Endothelial cell of umbilical vein (primary cell): ENCODE results near the gene ANXA4. TPM values are rescaled to one million over a fixed set of nuclear protein-coding genes. Genes with fewer than 3 reads are reported as not detected.

Experiments
- BruUV-seq: library from RNA; stranded (reverse); fragments of 400-500 nt; replicated peaks from 2 replicates; lab custom pipeline; 2021; lab: Mats Ljungman, UMichigan
- CTCF ChIA-PET: fragments of 300-600, 350-600 bp; sonication (Branson Sonifier 250); formaldehyde crosslinking; loops from one replicate; lab custom pipeline; 2021; ENCODE audit warnings: antibody characterized with exemption, inconsistent platforms; lab: Charles Lee
- POLR2A ChIA-PET: fragments of 300-600, 350-600 bp; sonication (Branson Sonifier 250); formaldehyde crosslinking; loops from one replicate; lab custom pipeline; 2021; ENCODE audit warnings: antibody characterized with exemption, inconsistent platforms; lab: Charles Lee
- DNase-seq: peaks from one replicate; pipeline ENCODE4 v3.0.0-alpha.2; 2011; ENCODE audit warnings: low read depth, low spot score
- FAIRE-seq: peaks from 2 replicates; lab custom pipeline; 2011; peaks lifted over from hg19 to GRCh38; lab: Jason Lieb, UNC
- H2AFZ ChIP-seq: 2 replicates; pipeline ENCODE4 v1.6.0; 2012; ENCODE audit warnings: low read depth, low read length, control low read depth, inconsistent platforms
- H3K27ac ChIP-seq: 2 replicates; pipeline ENCODE4 v1.5.1; 2011; ENCODE audit warnings: low read depth, mild to moderate bottlenecking, control low read depth, low read length, moderate library complexity; ENCODE audit not compliant: insufficient read depth
- H3K27me3 ChIP-seq, 2 experiments: 2 replicates each; pipeline versions ENCODE4 v1.6.0 to v1.6.1; 2011; ENCODE audit warnings: low read length in 2 of 2, mixed read lengths in 1 of 2; ENCODE audit not compliant: control insufficient read depth in 2 of 2, insufficient read depth in 2 of 2
- H3K36me3 ChIP-seq, 2 experiments: 2 replicates in 1 of 2; 3 replicates in 1 of 2; pipeline ENCODE4 v1.5.1; 2011; ENCODE audit warnings: low read length in 2 of 2, mild to moderate bottlenecking in 1 of 2, moderate library complexity in 1 of 2; ENCODE audit not compliant: control insufficient read depth in 2 of 2, insufficient read depth in 2 of 2; ENCODE audit errors: extremely low read depth in 1 of 2
- H3K4me1 ChIP-seq: 3 replicates; pipeline ENCODE4 v1.5.1; 2011; ENCODE audit warnings: mild to moderate bottlenecking, low read length; ENCODE audit not compliant: control insufficient read depth, insufficient read depth; ENCODE audit errors: extremely low read depth
- H3K4me2 ChIP-seq: 2 replicates; pipeline ENCODE4 v1.6.1; 2011; ENCODE audit warnings: low read length, control low read depth, mixed read lengths; ENCODE audit not compliant: insufficient read depth
- H3K4me3 ChIP-seq, 3 experiments: fragments of 200-600 bp in 1 of 3; sonication (generic), shearing (Covaris generic) in 1 of 3; replicated peaks in 1 of 3; 2 replicates each; pipeline ENCODE4 v1.5.1; 2011 to 2016; ENCODE audit warnings: control low read depth in 3 of 3, low read length in 3 of 3, mild to moderate bottlenecking in 2 of 3, inconsistent platforms in 1 of 3, low read depth in 1 of 3, moderate library complexity in 1 of 3; ENCODE audit not compliant: insufficient read depth in 1 of 3
- H3K79me2 ChIP-seq: 2 replicates; pipeline ENCODE4 v1.6.0; 2012; ENCODE audit warnings: low read length, inconsistent platforms; ENCODE audit not compliant: control insufficient read depth, insufficient read depth
- H3K9ac ChIP-seq: replicated peaks from 2 replicates; pipeline ENCODE3; 2011; ENCODE audit warnings: low read length, control low read depth; ENCODE audit not compliant: insufficient read depth; ENCODE audit errors: extremely low read depth
- H3K9me1 ChIP-seq: replicated peaks from 3 replicates; pipeline ENCODE4 v1.6.0; 2011; ENCODE audit warnings: mild to moderate bottlenecking, low read length; ENCODE audit not compliant: control insufficient read depth, insufficient read depth; ENCODE audit errors: extremely low read depth
- H3K9me3 ChIP-seq: replicated peaks from 2 replicates; pipeline ENCODE4 v1.5.1; 2012; ENCODE audit warnings: low read length, inconsistent platforms; ENCODE audit not compliant: control insufficient read depth, insufficient read depth
- H4K20me1 ChIP-seq: replicated peaks from 2 replicates; pipeline ENCODE3; 2011; ENCODE audit warnings: mild to moderate bottlenecking, low read length; ENCODE audit not compliant: control insufficient read depth, insufficient read depth; ENCODE audit errors: extremely low read depth
- CTCF ChIP-seq, 2 donors: IDR thresholded peaks; 1 replicate in 1 of 2; 2 replicates in 1 of 2; pipeline ENCODE4 v1.5.1; 2011; ENCODE audit warnings: low read length in 2 of 2, mild to moderate bottlenecking in 2 of 2, moderate library complexity in 2 of 2, control low read depth in 1 of 2, inconsistent platforms in 1 of 2, low read depth in 1 of 2; ENCODE audit not compliant: insufficient read depth in 1 of 2; ENCODE audit errors: extremely low read depth in 1 of 2
- EZH2 ChIP-seq: IDR thresholded peaks from 2 replicates; pipeline ENCODE4 v1.6.1; 2012; ENCODE audit warnings: borderline replicate concordance, low read depth, mild to moderate bottlenecking, moderate library complexity, low read length, inconsistent platforms; ENCODE audit not compliant: severe bottlenecking
- FOS ChIP-seq: IDR thresholded peaks from 2 replicates; pipeline ENCODE4 v1.6.1; 2011; ENCODE audit warnings: mild to moderate bottlenecking, low read length, moderate library complexity, borderline replicate concordance; ENCODE audit not compliant: insufficient read depth
- GATA2 ChIP-seq: IDR thresholded peaks from 2 replicates; pipeline ENCODE4 v1.7.0; 2011; ENCODE audit warnings: low read depth, mild to moderate bottlenecking, moderate library complexity, mixed read lengths, low read length; ENCODE audit not compliant: insufficient read length, insufficient read depth
- JUN ChIP-seq: IDR thresholded peaks from 2 replicates; pipeline ENCODE4 v1.6.1; 2011; ENCODE audit warnings: borderline replicate concordance, low read depth; ENCODE audit not compliant: insufficient read length, insufficient read depth
- MAX ChIP-seq: IDR thresholded peaks from 2 replicates; pipeline ENCODE4 v1.6.1; 2011; ENCODE audit not compliant: insufficient read depth, insufficient read length
- MYC ChIP-seq: IDR thresholded peaks from one replicate; pipeline ENCODE4 v1.6.1; 2011; ENCODE audit warnings: mild to moderate bottlenecking, low read depth, low read length
- POLR2A ChIP-seq: IDR thresholded peaks from 2 replicates; pipeline ENCODE4 v1.6.1; 2012; ENCODE audit warnings: low read depth, mild to moderate bottlenecking, control low read depth, low read length
- POLR2AphosphoS5 ChIP-seq: IDR thresholded peaks from 2 replicates; pipeline ENCODE4 v1.6.1; 2012; ENCODE audit warnings: low read depth, mild to moderate bottlenecking, control low read depth, low read length, moderate library complexity; ENCODE audit not compliant: insufficient read depth
- dilution Hi-C: fragments of 300-500 bp; cut with MboI; formaldehyde crosslinking; loops from one replicate; pipeline ENCODE4 v1.15.0; 2019; ENCODE audit warnings: low sequenced_read_pairs; ENCODE audit not compliant: extremely low pct_ligation_motif_present
- intact Hi-C: fragments of 100-400 bp; cut with micrococcal nuclease; formaldehyde crosslinking; loops from one replicate; pipeline ENCODE4 v1.10.0; 2022
- polyA plus RNA-seq, 4 experiments: library from polyadenylated mRNA; depleted of rRNA in 3 of 4; stranded (reverse) in 3 of 4; unstranded in 1 of 4; fragments of >200 nt; gene quantifications; 2 replicates each; pipeline versions ENCODE4 v1.2.1 to v1.2.3, GENCODE V29; 2011 to 2012; ENCODE audit warnings: missing spikeins in 1 of 4
- total RNA-seq: library from RNA; stranded (reverse); gene quantifications from 2 replicates; pipeline ENCODE4 v1.2.3, GENCODE V29; 2021

The ANXA4 gene
- total and polyA plus RNA-seq, 2 donors (not counting 3 experiments of a cell fraction or from before 2014, with no cell fraction given), result 29.4 to 79.6 TPM

- Histone ChIP-seq H3K4me3 (no peak overlapping the region), H2AFZ (no peak overlapping the region), H3K79me2 (no peaks in the 10 kb centered on the region), H3K4me2 (no peak overlapping the region), H3K4me1 (no peaks in the 10 kb centered on the region), H3K27me3 (no peaks in the 10 kb centered on the region), H3K9me3 (no peaks in the 10 kb centered on the region), H3K36me3 (no peaks in the 10 kb centered on the region), H3K9me1 (no peaks in the 10 kb centered on the region), H3K9ac (no peak overlapping the region), H4K20me1 (no peaks in the 10 kb centered on the region), H3K27ac (no peak overlapping the region)
- DNase-seq (no peak), FAIRE-seq (no peak)
- POLR2A ChIA-PET, result no interaction called here
- no TSS peak for BruUV-seq
- CTCF ChIA-PET, result interaction anchor here (2.4 kb wide), 2 partner anchors 99 to 152 kb away, joined by 8 to 9 read pairs; no protein-coding TSS in a partner anchor
- intact Hi-C loops (no loop called here), dilution Hi-C loops (no loop called here)
- TF ChIP-seq MYC, result no peak
- TF ChIP-seq POLR2A, result no peak
- TF ChIP-seq JUN, result no peak
- TF ChIP-seq MAX, result no peak
- no peak for TF ChIP-seq POLR2AphosphoS5
These were observed 24.1 kb upstream of the ANXA4 start for GRCh38 chr2:69717861-69718273.

- Histone ChIP-seq H3K9me1 (no peaks in the 10 kb centered on the region), H3K4me3 (no peak overlapping the region), H3K27ac (no peak overlapping the region), H3K36me3 (no peaks in the 10 kb centered on the region), H3K4me2 (no peak overlapping the region), H3K4me1 (no peaks in the 10 kb centered on the region), H2AFZ (no peak overlapping the region), H3K79me2 (no peaks in the 10 kb centered on the region), H4K20me1 (no peaks in the 10 kb centered on the region), H3K9me3 (no peaks in the 10 kb centered on the region), H3K27me3 (no peaks in the 10 kb centered on the region), H3K9ac (no peak overlapping the region)
- TF ChIP-seq JUN (no peak), MAX (no peak), GATA2 (no peak), POLR2AphosphoS5 (no peak), MYC (no peak), CTCF (IDR thresholded peaks at IDR 0.05; ENCODE audit: extremely low read depth in 1 of 2, insufficient read depth in 1 of 2, low read depth in 1 of 2, low read length in 2 of 2) (no peak), POLR2A (no peak), FOS (no peak), EZH2 (no peak)
- CTCF ChIA-PET, result interaction anchor here (2.4 to 3.8 kb wide), 2 partner anchors 98 to 153 kb away, joined by 9 to 22 read pairs; no protein-coding TSS in a partner anchor
- dilution Hi-C loops, result no loop called here
- POLR2A ChIA-PET, result no interaction called here
- no TSS peak for BruUV-seq
- FAIRE-seq (no peak), DNase-seq (no peak)
- intact Hi-C loops, result no loop called here
These were observed 23.5 kb upstream of the ANXA4 start for GRCh38 chr2:69718338-69718965.
